ENCODE measurements around the gene UBIAD1. TPM values are rescaled to one million over a fixed set of nuclear protein-coding genes. Genes with fewer than 3 reads are reported as not detected.
"Not testable (repeated sequence)": the region's sequence is repeated elsewhere in the genome, so short reads cannot be mapped to it uniquely, and the experiment has no call there.

The UBIAD1 gene
- total RNA-seq, 1 experiment from 2014 or later = 12.2 TPM

DNA sequence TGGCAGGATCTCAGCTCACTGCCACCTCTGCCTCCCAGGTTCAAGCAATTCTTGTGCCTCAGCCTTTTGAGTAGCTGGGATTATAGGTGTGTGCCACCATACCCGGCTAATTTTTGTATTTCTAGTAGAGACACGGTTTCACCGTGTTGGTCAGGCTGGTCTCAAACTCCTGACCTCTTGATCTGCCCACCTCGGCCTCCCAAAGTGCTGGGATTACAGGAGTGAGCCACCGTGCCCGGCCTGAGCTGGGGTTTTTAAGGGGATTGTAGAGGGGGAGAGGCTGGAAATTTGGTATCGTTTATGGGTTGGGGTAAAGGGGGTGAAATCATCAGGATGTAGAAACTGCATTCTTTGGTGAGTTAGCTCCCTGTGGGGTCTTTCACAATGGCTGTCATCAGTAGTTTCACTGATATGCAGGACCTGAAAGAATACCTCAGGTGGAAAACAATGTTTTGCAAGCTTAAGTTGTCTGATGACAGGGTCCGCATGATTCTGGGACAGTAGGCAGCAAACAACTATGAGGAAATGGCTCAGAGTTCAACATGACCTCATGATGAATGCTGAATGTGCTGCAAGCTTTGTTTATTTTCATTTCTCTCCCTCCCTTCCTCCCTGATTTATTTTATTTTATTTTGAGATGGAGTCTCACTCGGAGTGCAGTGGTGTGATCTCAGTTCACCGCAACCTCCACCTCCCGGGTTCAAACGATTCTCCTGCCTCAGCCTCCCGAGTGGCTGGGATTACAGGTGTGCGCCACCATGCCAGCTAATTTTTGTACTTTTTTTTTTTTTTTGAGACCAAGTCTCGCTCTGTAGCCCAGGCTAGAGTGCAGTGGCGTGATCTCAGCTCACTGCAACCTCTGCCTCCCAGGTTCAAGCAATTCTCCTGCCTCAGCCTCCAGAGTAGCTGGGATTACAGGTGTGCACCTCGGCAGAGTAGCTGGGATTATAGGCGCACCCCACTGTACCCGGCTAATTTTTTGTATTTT, 5.4 kb upstream of the UBIAD1 start:
- not testable (repeated sequence) for H3K79me2 ChIP-seq (ENCODE audit: low read length); DNase-seq; H3K4me2 ChIP-seq (ENCODE audit: low read depth, low read length, poor library complexity, severe bottlenecking); H3K9me2 ChIP-seq (replicated peaks; ENCODE audit: insufficient read depth, low read length); H3K9me3 ChIP-seq (ENCODE audit: low read length); H3K4me3 ChIP-seq (ENCODE audit: low read length); H3K9ac ChIP-seq (ENCODE audit: low read length); H3K36me3 ChIP-seq (ENCODE audit: insufficient read depth, low read length); H3K27me3 ChIP-seq (ENCODE audit: low read length); H4K20me1 ChIP-seq (ENCODE audit: insufficient read depth, low read depth, low read length); H3K4me1 ChIP-seq (ENCODE audit: low read length); H3K27ac ChIP-seq (ENCODE audit: low read length); H2AFZ ChIP-seq (ENCODE audit: low read length)

DNA sequence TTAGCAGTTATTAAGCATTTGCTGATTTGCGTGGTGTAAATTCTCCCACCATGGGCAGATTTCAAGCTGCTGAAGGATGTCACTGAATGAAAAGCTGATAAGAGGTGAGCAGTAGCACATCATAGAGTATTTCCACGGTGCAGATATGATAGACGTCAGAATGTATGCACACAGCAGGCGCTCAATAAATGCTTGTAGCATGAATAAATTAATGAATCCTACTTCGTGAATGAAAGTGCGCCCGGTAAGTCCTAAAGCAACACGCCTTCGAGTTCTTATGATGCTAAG, 510 bp upstream of the UBIAD1 start:
- no peaks in the 10 kb centered on the region for H3K27me3 ChIP-seq (ENCODE audit: low read length)
- peak overlapping the region; percentile 56 for H3K4me3 ChIP-seq (ENCODE audit: low read length)
- no peaks in the 10 kb centered on the region for H3K36me3 ChIP-seq (ENCODE audit: insufficient read depth, low read length)
- H3K9me2 ChIP-seq (replicated peaks; ENCODE audit: insufficient read depth, low read length) = no peaks in the 10 kb centered on the region
- peak overlapping the region; percentile 62 for H3K4me2 ChIP-seq (ENCODE audit: low read depth, low read length, poor library complexity, severe bottlenecking)
- no peaks in the 10 kb centered on the region for H3K9me3 ChIP-seq (ENCODE audit: low read length)
- H3K27ac ChIP-seq (ENCODE audit: low read length) = no peak overlapping the region
- peaks cover 41% of the 10 kb centered on the region for H3K79me2 ChIP-seq (ENCODE audit: low read length)
- no peaks in the 10 kb centered on the region for H4K20me1 ChIP-seq (ENCODE audit: insufficient read depth, low read depth, low read length)
- no peak for DNase-seq
- peak overlapping the region; percentile 36 for H3K9ac ChIP-seq (ENCODE audit: low read length)
- no peak overlapping the region for H2AFZ ChIP-seq (ENCODE audit: low read length)
- H3K4me1 ChIP-seq (ENCODE audit: low read length) = peaks cover 24% of the 10 kb centered on the region

GRCh38 chr1:11273595-11274234, 717 bp downstream of the UBIAD1 start:
- no peaks in the 10 kb centered on the region for H3K9me3 ChIP-seq (ENCODE audit: low read length)
- H3K4me2 ChIP-seq (ENCODE audit: low read depth, low read length, poor library complexity, severe bottlenecking) = peak overlapping the region; percentile 90
- no peaks in the 10 kb centered on the region for H3K27me3 ChIP-seq (ENCODE audit: low read length)
- no peaks in the 10 kb centered on the region for H3K9me2 ChIP-seq (replicated peaks; ENCODE audit: insufficient read depth, low read length)
- peaks cover 52% of the 10 kb centered on the region for H3K79me2 ChIP-seq (ENCODE audit: low read length)
- peak overlapping the region; percentile 84 for H3K4me3 ChIP-seq (ENCODE audit: low read length)
- H3K9ac ChIP-seq (ENCODE audit: low read length) = peak overlapping the region; percentile 92
- peaks cover 24% of the 10 kb centered on the region for H3K4me1 ChIP-seq (ENCODE audit: low read length)
- H3K27ac ChIP-seq (ENCODE audit: low read length) = peak overlapping the region; percentile 52; the same call in 1 of the 2 replicates
- H2AFZ ChIP-seq (ENCODE audit: low read length) = peak overlapping the region; percentile 60
- peak; percentile 54 for DNase-seq
- H4K20me1 ChIP-seq (ENCODE audit: insufficient read depth, low read depth, low read length) = no peaks in the 10 kb centered on the region
- no peaks in the 10 kb centered on the region for H3K36me3 ChIP-seq (ENCODE audit: insufficient read depth, low read length)

- Histone ChIP-seq H3K9ac (ENCODE audit: low read length) (no peak overlapping the region), H3K79me2 (ENCODE audit: low read length) (peaks cover 78% of the 10 kb centered on the region), H3K4me2 (ENCODE audit: low read depth, low read length, poor library complexity, severe bottlenecking) (no peak overlapping the region), H3K4me1 (ENCODE audit: low read length) (peaks cover 32% of the 10 kb centered on the region), H2AFZ (ENCODE audit: low read length) (no peak overlapping the region), H3K27ac (ENCODE audit: low read length) (no peak overlapping the region), H3K27me3 (ENCODE audit: low read length) (no peaks in the 10 kb centered on the region), H4K20me1 (ENCODE audit: insufficient read depth, low read depth, low read length) (no peaks in the 10 kb centered on the region), H3K9me2 (replicated peaks; ENCODE audit: insufficient read depth, low read length) (no peaks in the 10 kb centered on the region), H3K9me3 (ENCODE audit: low read length) (no peaks in the 10 kb centered on the region), H3K4me3 (ENCODE audit: low read length) (no peak overlapping the region), H3K36me3 (ENCODE audit: insufficient read depth, low read length) (peaks cover 22% of the 10 kb centered on the region)
- no peak for DNase-seq
These were observed 6.2 kb downstream of the UBIAD1 start for GRCh38 chr1:11279152-11279551.

- no peak overlapping the region for H3K27ac ChIP-seq (ENCODE audit: low read length)
- peaks cover 22% of the 10 kb centered on the region for H3K36me3 ChIP-seq (ENCODE audit: insufficient read depth, low read length)
- no peak overlapping the region for H3K9ac ChIP-seq (ENCODE audit: low read length)
- H3K27me3 ChIP-seq (ENCODE audit: low read length) = no peaks in the 10 kb centered on the region
- H3K4me3 ChIP-seq (ENCODE audit: low read length) = no peak overlapping the region
- no peaks in the 10 kb centered on the region for H4K20me1 ChIP-seq (ENCODE audit: insufficient read depth, low read depth, low read length)
- H3K4me1 ChIP-seq (ENCODE audit: low read length) = peaks cover 27% of the 10 kb centered on the region
- no peak for DNase-seq
- H3K4me2 ChIP-seq (ENCODE audit: low read depth, low read length, poor library complexity, severe bottlenecking) = no peak overlapping the region
- no peaks in the 10 kb centered on the region for H3K9me2 ChIP-seq (replicated peaks; ENCODE audit: insufficient read depth, low read length)
- no peaks in the 10 kb centered on the region for H3K9me3 ChIP-seq (ENCODE audit: low read length)
- no peak overlapping the region for H2AFZ ChIP-seq (ENCODE audit: low read length)
- H3K79me2 ChIP-seq (ENCODE audit: low read length) = peaks cover 73% of the 10 kb centered on the region
These were observed 6.6 kb downstream of the UBIAD1 start for GRCh38 chr1:11279630-11280029.

- Histone ChIP-seq H3K9me3 (ENCODE audit: low read length) (no peaks in the 10 kb centered on the region), H3K9ac (ENCODE audit: low read length) (no peak overlapping the region), H2AFZ (ENCODE audit: low read length) (no peak overlapping the region), H3K4me2 (ENCODE audit: low read depth, low read length, poor library complexity, severe bottlenecking) (no peak overlapping the region), H4K20me1 (ENCODE audit: insufficient read depth, low read depth, low read length) (no peaks in the 10 kb centered on the region), H3K4me3 (ENCODE audit: low read length) (no peak overlapping the region), H3K4me1 (ENCODE audit: low read length) (peaks cover 15% of the 10 kb centered on the region), H3K79me2 (ENCODE audit: low read length) (peaks cover 63% of the 10 kb centered on the region), H3K27me3 (ENCODE audit: low read length) (no peaks in the 10 kb centered on the region), H3K27ac (ENCODE audit: low read length) (peak overlapping the region; percentile 35; the same call in 1 of the 2 replicates), H3K9me2 (replicated peaks; ENCODE audit: insufficient read depth, low read length) (no peaks in the 10 kb centered on the region), H3K36me3 (ENCODE audit: insufficient read depth, low read length) (peaks cover 22% of the 10 kb centered on the region)
- DNase-seq = no peak
These were observed 7.8 kb downstream of the UBIAD1 start for GRCh38 chr1:11280719-11281376.

GRCh38 chr1:11281518-11282331, 8.7 kb downstream of the UBIAD1 start:
- Histone ChIP-seq H2AFZ (ENCODE audit: low read length) (no peak overlapping the region), H3K79me2 (ENCODE audit: low read length) (peaks cover 56% of the 10 kb centered on the region), H3K9me2 (replicated peaks; ENCODE audit: insufficient read depth, low read length) (no peaks in the 10 kb centered on the region), H3K27me3 (ENCODE audit: low read length) (no peaks in the 10 kb centered on the region), H3K4me2 (ENCODE audit: low read depth, low read length, poor library complexity, severe bottlenecking) (no peak overlapping the region), H3K36me3 (ENCODE audit: insufficient read depth, low read length) (peaks cover 24% of the 10 kb centered on the region), H3K4me1 (ENCODE audit: low read length) (peaks cover 12% of the 10 kb centered on the region; the same call in 1 of the 2 replicates), H3K27ac (ENCODE audit: low read length) (peak overlapping the region; percentile 35; the same call in 1 of the 2 replicates), H3K9me3 (ENCODE audit: low read length) (no peaks in the 10 kb centered on the region), H3K9ac (ENCODE audit: low read length) (no peak overlapping the region), H3K4me3 (ENCODE audit: low read length) (no peak overlapping the region), H4K20me1 (ENCODE audit: insufficient read depth, low read depth, low read length) (no peaks in the 10 kb centered on the region)
- DNase-seq = no peak

Data from Karpas-422 (cell line).